Measurements from ENCODE around the gene ASPRV1.

Gene ASPRV1

DNA sequence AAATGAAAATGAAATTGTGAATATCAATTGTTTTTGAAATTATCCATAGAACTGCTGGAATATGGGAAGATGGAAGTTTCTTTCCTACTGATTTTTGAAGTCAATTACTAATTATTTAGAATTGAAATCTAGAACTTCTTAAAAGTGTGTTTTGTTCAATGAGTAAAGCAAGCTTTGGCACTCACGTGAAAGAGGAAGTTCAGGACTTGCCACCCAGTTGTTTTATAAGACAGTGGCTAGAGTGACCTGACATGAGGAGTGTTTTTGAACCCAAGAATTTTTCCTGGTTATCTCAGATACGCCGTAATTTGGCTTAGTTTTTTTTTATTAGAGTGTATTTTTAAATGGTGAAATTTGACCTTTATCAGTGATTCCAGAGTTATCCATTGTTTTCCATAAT, 43.0 kb downstream of the ASPRV1 start:
- ChIA-PET CTCF (no interaction called here), POLR2A (ENCODE audit: low non-redundant PET) (no interaction called here)
- no peak for DNase-seq (ENCODE audit: low spot score)
- TF ChIP-seq CTCF (conservative IDR thresholded peaks at IDR 0.05; ENCODE audit: low read depth) = no peak
- H3K27ac ChIP-seq = no peak overlapping the region

DNA sequence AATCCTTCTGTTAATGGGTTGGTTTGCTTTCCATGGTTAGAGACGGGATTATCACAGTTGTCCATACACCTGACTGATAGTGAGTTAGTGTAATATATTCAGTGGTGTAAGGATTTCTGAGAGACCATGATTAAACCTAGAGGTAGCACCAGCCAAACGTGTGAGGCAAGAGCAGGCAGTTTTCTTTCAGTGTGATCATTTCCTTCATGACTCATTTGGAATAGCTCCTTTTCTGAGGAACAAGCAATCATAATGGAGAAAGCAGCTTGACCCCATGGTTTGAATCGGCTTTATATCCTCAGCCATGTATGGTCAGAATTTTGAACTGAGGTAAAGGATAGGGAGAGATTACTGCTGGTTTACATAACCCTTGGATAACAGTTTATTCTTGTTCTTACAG, 43.6 kb downstream of the ASPRV1 start:
- no peak overlapping the region for H3K27ac ChIP-seq
- DNase-seq (ENCODE audit: low spot score) = peak; percentile 72
- ChIA-PET CTCF (no interaction called here), POLR2A (ENCODE audit: low non-redundant PET) (no interaction called here)
- no peak for TF ChIP-seq CTCF (conservative IDR thresholded peaks at IDR 0.05; ENCODE audit: low read depth)

DNA sequence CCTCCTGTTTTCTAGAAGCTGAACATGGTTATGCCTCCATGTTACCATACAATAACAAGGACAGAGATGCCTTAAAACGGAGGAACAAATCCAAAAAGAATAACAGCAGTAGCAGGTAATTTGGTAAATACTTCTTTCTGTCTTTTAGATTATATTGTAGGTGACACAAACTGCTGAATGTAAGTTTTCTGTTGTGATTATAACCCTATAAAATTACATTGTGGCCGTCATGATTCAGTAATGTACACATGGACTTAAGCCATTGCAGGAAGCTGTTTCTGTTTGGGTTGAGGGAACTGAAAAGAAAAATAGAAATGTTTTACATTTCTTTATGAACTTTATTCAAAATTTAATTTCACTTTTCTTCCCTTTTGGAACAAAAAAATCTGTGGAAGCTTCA, 45.3 kb downstream of the ASPRV1 start:
- POLR2A ChIA-PET (ENCODE audit: low non-redundant PET) = interaction anchor here (0.6 to 2.7 kb wide), 4 partner anchors 168 to 349 kb away, joined by 3 to 18 read pairs (median 4); no protein-coding TSS in a partner anchor
- H3K27ac ChIP-seq = no peak overlapping the region

GRCh38 chr2:69914950-69915945, 46.2 kb downstream of the ASPRV1 start, which contains the start of gene MXD1:
Gene MXD1, plus strand, starts transcription at chr2:69915109. Its CDS starts 222 bp downstream, at chr2:69915331.
- peak within 1 kb of the TSS; percentile 86 for H3K27ac ChIP-seq
- TF ChIP-seq CTCF (conservative IDR thresholded peaks at IDR 0.05; ENCODE audit: low read depth) = no peak
- ChIA-PET POLR2A (ENCODE audit: low non-redundant PET) (interaction anchor here (0.6 to 2.7 kb wide), 12 partner anchors 153 to 1623 kb away, joined by 3 to 18 read pairs (median 4); partner anchors contain the start of gene SNRPG), CTCF (interaction anchor here (1.0 to 1.2 kb wide), 2 partner anchors 82 to 156 kb away, joined by 3 to 6 read pairs; no protein-coding TSS in a partner anchor)
- no peak for DNase-seq (ENCODE audit: low spot score)

More for the DNA sequence above, 45.3 kb downstream of the ASPRV1 start:
- no peak for TF ChIP-seq CTCF (conservative IDR thresholded peaks at IDR 0.05; ENCODE audit: low read depth)
- no peak for DNase-seq (ENCODE audit: low spot score)
- CTCF ChIA-PET = interaction anchor here (1.2 kb wide), 1 partner anchor 155 kb away, joined by 6 read pairs; no protein-coding TSS in a partner anchor

- ChIA-PET POLR2A (ENCODE audit: low non-redundant PET) (interaction anchor here (0.6 to 2.7 kb wide), 13 partner anchors 20 to 379 kb away, joined by 3 to 18 read pairs (median 3); partner anchors contain the start of gene SNRPG), CTCF (interaction anchor here (0.6 to 1.0 kb wide), 3 partner anchors 83 to 220 kb away, joined by 3 read pairs; no protein-coding TSS in a partner anchor)
- H3K27ac ChIP-seq = peak overlapping the region; percentile 86
- DNase-seq (ENCODE audit: low spot score) = peak; percentile 99
- no peak for TF ChIP-seq CTCF (conservative IDR thresholded peaks at IDR 0.05; ENCODE audit: low read depth)
These were observed 47.1 kb downstream of the ASPRV1 start for GRCh38 chr2:69914164-69914949.

Measured in RWPE1 (cell line).